RWPE2 (cell line): ENCODE data around the gene ZRANB2.

ENCODE experiments used
- ATAC-seq: fragments of 200-7000 bp; cut with Tn5 transposase; 3 replicates; pipeline ENCODE4 v1.9.1; 2021; ENCODE audit warnings: low read depth
- DNase-seq: peaks from one replicate; pipeline ENCODE4 v3.0.0-alpha.2; 2020; ENCODE audit warnings: low spot score
- H3K27ac ChIP-seq: fragments of 450-650 bp; 2 replicates; pipeline ENCODE4 v1.5.1; 2017; ENCODE audit warnings: mild to moderate bottlenecking; ENCODE audit not compliant: poor library complexity, severe bottlenecking
- H3K27me3 ChIP-seq: fragments of 250-450 bp; sonication (Bioruptor Pico); 2 replicates; pipeline ENCODE4 v1.5.1; 2021; ENCODE audit warnings: mild to moderate bottlenecking, moderate library complexity; ENCODE audit not compliant: insufficient read depth, poor library complexity, severe bottlenecking
- H3K36me3 ChIP-seq: fragments of 250-450 bp; sonication (Bioruptor Pico); 2 replicates; pipeline ENCODE4 v1.5.1; 2020; ENCODE audit warnings: low read depth, mild to moderate bottlenecking, moderate library complexity
- H3K4me1 ChIP-seq: fragments of 250-450 bp; sonication (Bioruptor Pico); 2 replicates; pipeline ENCODE4 v1.5.1; 2021; ENCODE audit warnings: mild to moderate bottlenecking, moderate library complexity; ENCODE audit not compliant: insufficient read depth, poor library complexity, severe bottlenecking
- H3K4me3 ChIP-seq: fragments of 250-450 bp; sonication (Bioruptor Pico); 2 replicates; pipeline ENCODE4 v1.5.1; 2021; ENCODE audit warnings: mild to moderate bottlenecking, moderate library complexity; ENCODE audit not compliant: severe bottlenecking
- H3K9me3 ChIP-seq: fragments of 250-450 bp; sonication (Bioruptor Pico); 2 replicates; pipeline ENCODE4 v1.5.1; 2021; ENCODE audit warnings: mild to moderate bottlenecking, moderate library complexity; ENCODE audit not compliant: severe bottlenecking
- TF ChIP-seq, protein P1 (sequence below): fragments of 450-650 bp; IDR thresholded peaks from one replicate; pipeline ENCODE4 v1.5.1; 2017; ENCODE audit warnings: mild to moderate bottlenecking, moderate library complexity; ENCODE audit not compliant: poor library complexity, severe bottlenecking

Gene ZRANB2

DNA sequence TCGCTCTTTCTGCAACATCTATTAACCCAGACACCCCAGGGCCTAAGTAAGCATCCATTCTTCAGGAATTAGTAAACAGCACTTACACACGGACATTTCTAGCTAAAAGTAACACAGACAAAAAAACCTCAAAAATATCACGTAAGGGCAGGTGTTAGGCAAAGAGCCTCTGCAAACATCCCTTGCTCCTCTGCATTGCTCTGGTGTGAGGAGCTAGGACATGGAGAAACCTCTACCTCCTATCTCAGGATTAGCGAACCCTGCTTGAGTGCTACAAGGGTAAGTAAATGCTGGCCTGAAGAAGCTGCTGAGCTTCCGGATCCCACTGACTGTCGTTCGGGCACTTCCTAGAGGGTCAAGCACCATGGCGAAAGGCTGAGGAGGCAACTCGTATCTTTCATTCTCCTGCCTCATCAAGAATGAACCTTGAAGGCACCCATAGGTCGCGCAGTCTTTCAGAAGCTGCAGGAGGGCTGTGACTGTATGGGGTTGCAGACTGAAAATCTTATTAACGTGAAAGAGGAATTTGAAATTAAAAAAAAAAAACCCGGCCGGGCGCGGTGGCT lies 35.3 kb downstream of the ZRANB2 start:
- no peak for ATAC-seq
- DNase-seq, result no peak
- TF ChIP-seq, protein P1, sequence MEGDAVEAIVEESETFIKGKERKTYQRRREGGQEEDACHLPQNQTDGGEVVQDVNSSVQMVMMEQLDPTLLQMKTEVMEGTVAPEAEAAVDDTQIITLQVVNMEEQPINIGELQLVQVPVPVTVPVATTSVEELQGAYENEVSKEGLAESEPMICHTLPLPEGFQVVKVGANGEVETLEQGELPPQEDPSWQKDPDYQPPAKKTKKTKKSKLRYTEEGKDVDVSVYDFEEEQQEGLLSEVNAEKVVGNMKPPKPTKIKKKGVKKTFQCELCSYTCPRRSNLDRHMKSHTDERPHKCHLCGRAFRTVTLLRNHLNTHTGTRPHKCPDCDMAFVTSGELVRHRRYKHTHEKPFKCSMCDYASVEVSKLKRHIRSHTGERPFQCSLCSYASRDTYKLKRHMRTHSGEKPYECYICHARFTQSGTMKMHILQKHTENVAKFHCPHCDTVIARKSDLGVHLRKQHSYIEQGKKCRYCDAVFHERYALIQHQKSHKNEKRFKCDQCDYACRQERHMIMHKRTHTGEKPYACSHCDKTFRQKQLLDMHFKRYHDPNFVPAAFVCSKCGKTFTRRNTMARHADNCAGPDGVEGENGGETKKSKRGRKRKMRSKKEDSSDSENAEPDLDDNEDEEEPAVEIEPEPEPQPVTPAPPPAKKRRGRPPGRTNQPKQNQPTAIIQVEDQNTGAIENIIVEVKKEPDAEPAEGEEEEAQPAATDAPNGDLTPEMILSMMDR, result no peak
- Histone ChIP-seq H3K4me1 (no peaks in the 10 kb centered on the region), H3K4me3 (no peak overlapping the region), H3K27ac (no peak overlapping the region), H3K27me3 (peaks cover 70% of the 10 kb centered on the region), H3K9me3 (no peaks in the 10 kb centered on the region), H3K36me3 (no peaks in the 10 kb centered on the region)

DNA sequence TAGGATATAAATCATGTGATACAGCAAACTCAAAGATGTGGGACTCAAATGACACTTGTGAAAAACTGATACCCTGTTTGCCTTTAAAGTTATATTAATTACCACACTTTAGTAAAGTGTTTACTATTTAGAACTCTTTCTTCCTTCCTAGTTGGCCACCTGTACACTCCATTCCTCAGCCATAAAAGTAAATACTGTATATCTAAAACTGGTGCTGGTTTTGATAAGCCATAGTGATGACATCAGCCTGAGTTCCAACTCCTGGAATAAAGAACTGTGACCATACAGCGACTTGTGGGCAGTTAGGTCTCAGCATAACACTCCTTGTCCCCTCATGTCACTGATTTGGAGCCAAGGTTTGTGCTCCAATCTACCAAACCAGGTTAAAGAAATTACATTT lies 36.0 kb downstream of the ZRANB2 start:
- H3K27ac ChIP-seq, result no peak overlapping the region

DNA sequence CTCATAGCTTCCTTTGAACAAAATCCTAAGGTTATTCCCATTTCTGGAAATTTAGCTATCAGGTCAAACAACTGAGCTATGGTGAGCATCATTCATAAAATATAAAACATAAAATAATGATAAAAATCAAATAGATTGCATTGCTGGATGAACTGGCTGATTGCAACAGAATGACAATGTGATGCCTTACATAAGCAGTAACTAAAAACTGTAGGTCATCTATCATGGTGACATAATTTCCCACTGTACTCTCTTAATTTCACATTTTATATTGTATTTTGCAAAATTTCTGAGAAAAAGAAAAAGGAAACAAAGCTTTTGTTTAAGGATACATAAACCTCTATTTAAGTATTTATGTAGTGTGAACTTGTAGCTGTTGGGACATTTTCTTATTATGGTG lies 37.8 kb downstream of the ZRANB2 start:
- Histone ChIP-seq H3K4me1 (no peaks in the 10 kb centered on the region), H3K27me3 (peaks cover 55% of the 10 kb centered on the region), H3K36me3 (no peaks in the 10 kb centered on the region), H3K9me3 (no peaks in the 10 kb centered on the region), H3K27ac (no peak overlapping the region), H3K4me3 (no peak overlapping the region)
- TF ChIP-seq, protein P1, result no peak
- no peak for ATAC-seq
- no peak for DNase-seq

More for the DNA sequence above, 36.0 kb downstream of the ZRANB2 start:
- H3K4me3 ChIP-seq, result no peak overlapping the region
- TF ChIP-seq, protein P1, result no peak
- no peaks in the 10 kb centered on the region for H3K36me3 ChIP-seq
- no peak for DNase-seq
- H3K27me3 ChIP-seq, result peaks cover 69% of the 10 kb centered on the region
- no peak for ATAC-seq
- no peaks in the 10 kb centered on the region for H3K4me1 ChIP-seq
- H3K9me3 ChIP-seq, result no peaks in the 10 kb centered on the region

GRCh38 chr1:71041806-71042205 lies 39.0 kb downstream of the ZRANB2 start:
- TF ChIP-seq, protein P1, result no peak
- no peaks in the 10 kb centered on the region for H3K9me3 ChIP-seq
- no peak overlapping the region for H3K4me3 ChIP-seq
- peaks cover 43% of the 10 kb centered on the region for H3K27me3 ChIP-seq
- DNase-seq, result no peak
- no peak for ATAC-seq
- no peaks in the 10 kb centered on the region for H3K4me1 ChIP-seq
- H3K36me3 ChIP-seq, result no peaks in the 10 kb centered on the region
- no peak overlapping the region for H3K27ac ChIP-seq

- DNase-seq, result no peak
- Histone ChIP-seq H3K4me3 (no peak overlapping the region), H3K4me1 (no peaks in the 10 kb centered on the region), H3K27ac (no peak overlapping the region), H3K9me3 (no peaks in the 10 kb centered on the region), H3K27me3 (peaks cover 22% of the 10 kb centered on the region), H3K36me3 (no peaks in the 10 kb centered on the region)
- TF ChIP-seq, protein P1, result no peak
- no peak for ATAC-seq
Measured at GRCh38 chr1:71039661-71040262, 41.1 kb downstream of the ZRANB2 start.
